K562 (cell line): Measurements from ENCODE around the gene FUT2. TPM values are rescaled to one million over a fixed set of nuclear protein-coding genes. Genes with fewer than 3 reads are reported as not detected.

Source experiments
- ATAC-seq: fragments of 200-7000 bp; cut with Tn5 transposase; 3 replicates; pipeline ENCODE4 v1.9.1; 2020; ENCODE audit warnings: moderate library complexity
- BruUV-seq: library from RNA; stranded (reverse); fragments of 400-500 nt; replicated peaks from 2 replicates; lab custom pipeline; 2021; lab: Mats Ljungman, UMichigan
- CTCF ChIA-PET: fragments of 300-600 bp; formaldehyde crosslinking; extraction: SDS; loops from one replicate; lab custom pipeline; 2021; ENCODE audit warnings: low intra/inter-chr PET ratio; lab: Yijun Ruan, JAX
- POLR2A ChIA-PET: fragments of 300-600, 350-650 bp; sonication (Branson Sonifier 250); formaldehyde crosslinking; extraction: SDS; loops from one replicate; lab custom pipeline; 2021; ENCODE audit warnings: antibody characterized with exemption, inconsistent platforms; lab: Yijun Ruan, JAX
- DNase-seq, 4 experiments: peaks; one replicate each; pipeline versions ENCODE4 v3.0.0 to v3.0.0-alpha.2; 2011 to 2018; ENCODE audit warnings: low spot score in 3 of 4, mixed read lengths in 3 of 4; ENCODE audit errors: extremely low read depth in 1 of 4
- FAIRE-seq: peaks from 2 replicates; lab custom pipeline; 2011; peaks lifted over from hg19 to GRCh38; lab: Jason Lieb, UNC
- H2AFZ ChIP-seq: 2 replicates; pipeline ENCODE4 v1.6.0; 2011; ENCODE audit warnings: low read depth, low read length, control low read depth, inconsistent platforms
- H3K27ac ChIP-seq: fragments of 200-600 bp; 3 replicates; pipeline ENCODE4 v1.8.0; 2011; ENCODE audit warnings: low read depth, mild to moderate bottlenecking, control low read depth, inconsistent platforms, low read length, moderate library complexity, mixed read lengths; ENCODE audit errors: extremely low read depth
- H3K27me3 ChIP-seq, 2 experiments: fragments of 300-600 bp in 1 of 2; 2 replicates in 1 of 2; 3 replicates in 1 of 2; pipeline versions ENCODE4 v1.6.0 to v1.8.0; 2011; ENCODE audit warnings: inconsistent platforms in 2 of 2, low read length in 2 of 2, mild to moderate bottlenecking in 1 of 2, mixed read lengths in 1 of 2, moderate library complexity in 1 of 2; ENCODE audit not compliant: control insufficient read depth in 2 of 2, insufficient read depth in 2 of 2
- H3K36me3 ChIP-seq: fragments of 300-600 bp; 3 replicates; pipeline ENCODE4 v1.8.0; 2011; ENCODE audit warnings: mild to moderate bottlenecking, low read length, inconsistent platforms; ENCODE audit not compliant: control insufficient read depth, insufficient read depth
- H3K4me1 ChIP-seq, 2 experiments: fragments of 200-600 bp in 1 of 2; replicated peaks in 1 of 2; 2 replicates in 1 of 2; 3 replicates in 1 of 2; pipeline versions ENCODE4 v1.5.1 to v1.8.0; 2011; ENCODE audit warnings: inconsistent platforms in 2 of 2, low read length in 2 of 2, mild to moderate bottlenecking in 1 of 2, mixed read lengths in 1 of 2, moderate library complexity in 1 of 2; ENCODE audit not compliant: control insufficient read depth in 2 of 2, insufficient read depth in 2 of 2
- H3K4me2 ChIP-seq: 2 replicates; pipeline ENCODE4 v1.6.1; 2011; ENCODE audit warnings: low read length, control low read depth, inconsistent platforms, mixed read lengths; ENCODE audit not compliant: insufficient read depth
- H3K4me3 ChIP-seq: fragments of 200-600 bp; sonication (generic), shearing (Covaris generic); 2 replicates; pipeline ENCODE4 v1.5.1; 2016; ENCODE audit warnings: control low read depth, inconsistent platforms
- H3K79me2 ChIP-seq: fragments of 200-600 bp; 3 replicates; pipeline ENCODE4 v1.8.0; 2011; ENCODE audit warnings: low read length, inconsistent platforms; ENCODE audit not compliant: control insufficient read depth, insufficient read depth
- H3K9ac ChIP-seq, 2 experiments: 2 replicates each; pipeline versions ENCODE4 v1.6.0 to v1.6.1; 2011; ENCODE audit warnings: low read depth in 2 of 2, low read length in 2 of 2, control low read depth in 1 of 2, inconsistent platforms in 1 of 2, mild to moderate bottlenecking in 1 of 2, mixed read lengths in 1 of 2; ENCODE audit not compliant: insufficient read depth in 1 of 2
- H3K9me1 ChIP-seq: one replicate; pipeline ENCODE4 v1.6.0; 2011; ENCODE audit warnings: inconsistent platforms, mild to moderate bottlenecking, low read length, moderate library complexity; ENCODE audit not compliant: control insufficient read depth, insufficient read depth
- H3K9me3 ChIP-seq: replicated peaks from 2 replicates; pipeline ENCODE4 v1.5.1; 2011; ENCODE audit warnings: low read depth, low read length, inconsistent platforms; ENCODE audit not compliant: control insufficient read depth, insufficient read depth
- H4K20me1 ChIP-seq: replicated peaks from 2 replicates; pipeline ENCODE4 v1.6.1; 2011; ENCODE audit warnings: low read length, inconsistent platforms, mixed read lengths; ENCODE audit not compliant: control insufficient read depth, insufficient read depth
- AFF1 ChIP-seq, 2 experiments: fragments of 450-650 bp; IDR thresholded peaks; 2 replicates each; pipeline ENCODE4 v1.6.1; 2018; ENCODE audit warnings: mild to moderate bottlenecking in 2 of 2, low read depth in 1 of 2; ENCODE audit not compliant: partially characterized antibody in 2 of 2
- CEBPB ChIP-seq: fragments of 450-650 bp; IDR thresholded peaks from 2 replicates; pipeline ENCODE4 v1.6.1; 2016; ENCODE audit warnings: missing genetic modification characterization, missing compliant biosample characterization
- HEY1 ChIP-seq: fragments of 250-450 bp; sonication (Bioruptor Pico); IDR thresholded peaks from 2 replicates; pipeline ENCODE4 v1.5.0; 2020; ENCODE audit warnings: mild to moderate bottlenecking, moderate library complexity, borderline replicate concordance
- MCM7 ChIP-seq, 2 experiments: fragments of 450-650 bp; IDR thresholded peaks; 2 replicates each; pipeline ENCODE4 v1.6.1; 2016 to 2018
- NCOA6 ChIP-seq: fragments of 450-650 bp; IDR thresholded peaks from 2 replicates; pipeline ENCODE4 v1.6.1; 2017; ENCODE audit warnings: mild to moderate bottlenecking
- PHTF2 ChIP-seq: fragments of 250-450 bp; sonication (Bioruptor Pico); IDR thresholded peaks from 2 replicates; pipeline ENCODE4 v1.5.0; 2021; ENCODE audit warnings: mild to moderate bottlenecking
- SMAD2 ChIP-seq: fragments of 150-350 bp; IDR thresholded peaks from 2 replicates; pipeline ENCODE4 v1.6.1; 2014; ENCODE audit warnings: low read depth, mild to moderate bottlenecking, low read length
- TEAD4 ChIP-seq, 2 experiments: sonication (generic) in 1 of 2; formaldehyde crosslinking in 1 of 2; IDR thresholded peaks; 2 replicates each; pipeline versions ENCODE4 v1.6.1 to v1.8.0; 2012 to 2022; ENCODE audit warnings: borderline replicate concordance in 1 of 2, inconsistent platforms in 1 of 2, low read length in 1 of 2, mild to moderate bottlenecking in 1 of 2, missing genetic modification reagents in 1 of 2
- WGBS: fragments of 100-300 bp; shearing (Covaris generic); methylation state at CpG from one replicate; pipeline ENCODE4 v1.1.6; 2016; ENCODE audit warnings: low coverage, mixed read lengths; ENCODE audit not compliant: insufficient coverage; ENCODE audit errors: missing lambda C conversion rate; 5-methylcytosine and 5-hydroxymethylcytosine counted together
- in situ Hi-C: fragments of 300-500 bp; cut with MboI; formaldehyde crosslinking; loops from 4 replicates; pipeline ENCODE4 v1.15.0; 2018; ENCODE audit warnings: inconsistent platforms, mixed read lengths
- intact Hi-C: fragments of 100-400 bp; cut with micrococcal nuclease; formaldehyde crosslinking; loops from 2 replicates; pipeline ENCODE4 v1.14.2; 2022
- polyA plus RNA-seq, 8 experiments: library from polyadenylated mRNA; depleted of rRNA in 4 of 8; stranded (reverse) in 5 of 8; unstranded in 3 of 8; fragments of >200 nt; fragmentation: Nextera tagmentation in 2 of 8; fragmentation: Illumina TruSeq in 1 of 8; extraction: Ambion mirVana in 2 of 8; extraction: Trizol in 1 of 8; gene quantifications; 2 replicates each; pipeline versions ENCODE4 v1.2.1 to v1.2.3, GENCODE V29; 2011 to 2014; ENCODE audit warnings: inconsistent platforms in 1 of 8, missing spikeins in 1 of 8
- total RNA-seq, 7 experiments: library from RNA; depleted of rRNA in 6 of 7; stranded (reverse); fragments of >200 nt in 6 of 7; fragmentation: Illumina TruSeq in 2 of 7; extraction: Trizol in 2 of 7; gene quantifications; 2 replicates each; pipeline versions ENCODE4 v1.2.1 to v1.2.3, GENCODE V29; 2011 to 2021; ENCODE audit warnings: low replicate concordance in 1 of 7
- TF ChIP-seq, protein P1 (sequence below), 2 experiments: IDR thresholded peaks in 1 of 2; conservative IDR thresholded peaks in 1 of 2; 2 replicates each; pipeline ENCODE4 v1.6.1; 2016; ENCODE audit warnings: low read depth in 2 of 2, mild to moderate bottlenecking in 1 of 2, missing compliant biosample characterization in 1 of 2, missing genetic modification characterization in 1 of 2, moderate library complexity in 1 of 2

The FUT2 gene
- total and polyA plus RNA-seq, 9 of the 15 experiments (the other 6 are each of a cell fraction or from before 2014, with no cell fraction given) = 0.03 to 0.04 TPM; not detected in 7

DNA sequence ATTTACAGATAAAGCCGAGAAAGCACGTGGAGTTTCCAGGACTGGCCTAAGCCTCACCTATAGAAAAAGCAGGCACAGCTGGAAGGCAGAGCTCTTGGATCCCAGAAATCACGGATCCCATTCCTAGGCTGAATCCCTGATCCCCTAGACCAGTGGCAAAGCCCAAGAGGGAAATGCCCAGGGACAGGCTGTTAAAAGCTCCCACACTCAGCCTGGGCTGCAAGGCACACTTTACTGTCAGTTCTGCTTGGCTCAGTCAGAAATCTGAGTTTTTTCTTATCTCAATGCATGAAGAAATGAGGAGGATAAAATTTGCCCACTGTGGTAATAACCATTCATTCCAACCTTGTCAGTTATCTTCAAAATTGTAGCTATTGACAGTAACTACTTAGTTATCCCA is 8.0 kb upstream of the FUT2 start:
- Histone ChIP-seq H3K4me3 (no peak overlapping the region), H4K20me1 (no peaks in the 10 kb centered on the region), H2AFZ (no peak overlapping the region), H3K9me3 (no peaks in the 10 kb centered on the region), H3K9ac (no peak overlapping the region), H3K9me1 (no peaks in the 10 kb centered on the region), H3K79me2 (no peaks in the 10 kb centered on the region), H3K36me3 (no peaks in the 10 kb centered on the region), H3K27ac (no peak overlapping the region), H3K4me2 (no peak overlapping the region), H3K27me3 (no peaks in the 10 kb centered on the region), H3K4me1 (peaks cover 4 to 12% of the 10 kb centered on the region in 2 experiments; a peak in 3 of 5 replicates)
- no TSS peak for BruUV-seq
- CTCF ChIA-PET = no interaction called here
- ATAC-seq (no peak), DNase-seq (no peak), FAIRE-seq (no peak)
- POLR2A ChIA-PET = interaction anchor here (1.0 kb wide), 1 partner anchor 25 kb away, joined by 3 read pairs; no protein-coding TSS in a partner anchor
- in situ Hi-C loops = no loop called here
- 44% methylated on average over 3 of the region's 3 CpGs for WGBS
- intact Hi-C loops = no loop called here
- TF ChIP-seq AFF1 (IDR thresholded peaks at IDR 0.05; ENCODE audit: low read depth in 1 of 2, partially characterized antibody in 2 of 2) (no peak), HEY1 (CRISPR knock-in tag) (no peak), NCOA6 (no peak), TEAD4 (IDR thresholded peaks at IDR 0.05; ENCODE audit: low read length) (no peak), TEAD4 (CRISPR knock-in tag; IDR thresholded peaks at IDR 0.05; ENCODE audit: borderline replicate concordance) (no peak), MCM7 (IDR thresholded peaks at IDR 0.05) (no peak), SMAD2 (no peak), CEBPB (tag) (no peak), PHTF2 (no peak)
- TF ChIP-seq, protein P1, sequence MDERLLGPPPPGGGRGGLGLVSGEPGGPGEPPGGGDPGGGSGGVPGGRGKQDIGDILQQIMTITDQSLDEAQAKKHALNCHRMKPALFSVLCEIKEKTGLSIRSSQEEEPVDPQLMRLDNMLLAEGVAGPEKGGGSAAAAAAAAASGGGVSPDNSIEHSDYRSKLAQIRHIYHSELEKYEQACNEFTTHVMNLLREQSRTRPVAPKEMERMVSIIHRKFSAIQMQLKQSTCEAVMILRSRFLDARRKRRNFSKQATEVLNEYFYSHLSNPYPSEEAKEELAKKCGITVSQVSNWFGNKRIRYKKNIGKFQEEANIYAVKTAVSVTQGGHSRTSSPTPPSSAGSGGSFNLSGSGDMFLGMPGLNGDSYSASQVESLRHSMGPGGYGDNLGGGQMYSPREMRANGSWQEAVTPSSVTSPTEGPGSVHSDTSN (CRISPR knock-in tag; IDR thresholded peaks at IDR 0.05; ENCODE audit: low read depth) = no peak
- TF ChIP-seq, protein P1 (tag; conservative IDR thresholded peaks at IDR 0.05; ENCODE audit: low read depth) = no peak
